Transverse colon (tissue), 4 donors: ENCODE results near the gene RANBP10. TPM values are rescaled to one million over a fixed set of nuclear protein-coding genes. Genes with fewer than 3 reads are reported as not detected.

ENCODE experiments used
- DNase-seq: peaks from one replicate; pipeline ENCODE4 v3.0.0-alpha.2; 2019
- H3K27ac ChIP-seq, 4 donors: fragments of 200-600 bp; sonication (generic); 2 replicates each; pipeline ENCODE4 v1.5.1; 2016 to 2018; ENCODE audit warnings: inconsistent platforms in 4 of 4
- H3K27me3 ChIP-seq: fragments of 200-600 bp; sonication (generic); 2 replicates; pipeline ENCODE4 v1.5.1; 2017; ENCODE audit warnings: inconsistent platforms
- H3K36me3 ChIP-seq, 4 donors: fragments of 200-600 bp; sonication (generic); 2 replicates each; pipeline ENCODE4 v1.5.1; 2017 to 2019; ENCODE audit warnings: inconsistent platforms in 4 of 4
- H3K4me1 ChIP-seq, 4 donors: fragments of 200-600 bp; sonication (generic); 2 replicates each; pipeline ENCODE4 v1.5.1; 2017 to 2020; ENCODE audit warnings: inconsistent platforms in 4 of 4
- H3K4me3 ChIP-seq, 4 donors: fragments of 200-600 bp; sonication (generic); 1 replicate in 1 of 4; 2 replicates in 3 of 4; pipeline versions ENCODE4 v1.5.1 to v1.6.1; 2017 to 2019; ENCODE audit warnings: inconsistent platforms in 4 of 4
- H3K9me3 ChIP-seq, 2 donors: fragments of 200-600 bp; sonication (generic); 2 replicates each; pipeline ENCODE4 v1.5.1; 2017 to 2019; ENCODE audit warnings: inconsistent platforms in 2 of 2
- EP300 ChIP-seq: sonication (generic); formaldehyde crosslinking; IDR thresholded peaks from one replicate; pipeline ENCODE4 v1.6.1; 2017; ENCODE audit warnings: antibody characterized with exemption, low read depth
- POLR2A ChIP-seq: fragments of 450-650 bp; IDR thresholded peaks from one replicate; pipeline ENCODE4 v1.6.1; 2016; ENCODE audit warnings: antibody characterized with exemption, mild to moderate bottlenecking, moderate library complexity
- POLR2AphosphoS5 ChIP-seq, 3 donors: sonication (generic); formaldehyde crosslinking; IDR thresholded peaks; one replicate each; pipeline ENCODE4 v1.6.1; 2016; ENCODE audit warnings: antibody characterized with exemption in 3 of 3
- WGBS, 2 donors: methylation state at CpG; one replicate each; pipeline ENCODE4 v1.1.5; 2018; ENCODE audit warnings: low coverage in 1 of 2; 5-methylcytosine and 5-hydroxymethylcytosine counted together
- in situ Hi-C, 4 donors: fragments of 200-750 bp; cut with MboI; loops; one replicate each; pipeline versions ENCODE4 v1.15.0 to v1.15.1; 2017; ENCODE audit warnings: low sequenced_read_pairs in 3 of 4, low pct_ligation_motif_present in 1 of 4, low pct_unique_long_range_greater_than_20kb in 1 of 4
- intact Hi-C: fragments of 100-400 bp; cut with DNase I; formaldehyde crosslinking; loops from one replicate; pipeline ENCODE4 v1.15.1; 2023; ENCODE audit warnings: low total_unique reads
- total RNA-seq, 4 donors: library from RNA; depleted of rRNA; stranded (reverse); fragments of >200 nt; gene quantifications; one replicate each; pipeline ENCODE4 v1.1.0, GENCODE V29; 2016
- TF ChIP-seq, protein P1 (sequence below), 5 experiments: fragments of 200-600 bp in 3 of 5; fragments of 450-650 bp in 2 of 5; sonication (generic) in 3 of 5; IDR thresholded peaks; 1 replicate in 2 of 5; 2 replicates in 3 of 5; pipeline ENCODE4 v1.5.1; 2016 to 2017; ENCODE audit warnings: antibody characterized with exemption in 5 of 5, inconsistent platforms in 3 of 5, mild to moderate bottlenecking in 2 of 5, moderate library complexity in 1 of 5

The RANBP10 gene
- total RNA-seq, 4 donors from 2014 or later: 15.1 to 32.9 (median 19.1) TPM

DNA sequence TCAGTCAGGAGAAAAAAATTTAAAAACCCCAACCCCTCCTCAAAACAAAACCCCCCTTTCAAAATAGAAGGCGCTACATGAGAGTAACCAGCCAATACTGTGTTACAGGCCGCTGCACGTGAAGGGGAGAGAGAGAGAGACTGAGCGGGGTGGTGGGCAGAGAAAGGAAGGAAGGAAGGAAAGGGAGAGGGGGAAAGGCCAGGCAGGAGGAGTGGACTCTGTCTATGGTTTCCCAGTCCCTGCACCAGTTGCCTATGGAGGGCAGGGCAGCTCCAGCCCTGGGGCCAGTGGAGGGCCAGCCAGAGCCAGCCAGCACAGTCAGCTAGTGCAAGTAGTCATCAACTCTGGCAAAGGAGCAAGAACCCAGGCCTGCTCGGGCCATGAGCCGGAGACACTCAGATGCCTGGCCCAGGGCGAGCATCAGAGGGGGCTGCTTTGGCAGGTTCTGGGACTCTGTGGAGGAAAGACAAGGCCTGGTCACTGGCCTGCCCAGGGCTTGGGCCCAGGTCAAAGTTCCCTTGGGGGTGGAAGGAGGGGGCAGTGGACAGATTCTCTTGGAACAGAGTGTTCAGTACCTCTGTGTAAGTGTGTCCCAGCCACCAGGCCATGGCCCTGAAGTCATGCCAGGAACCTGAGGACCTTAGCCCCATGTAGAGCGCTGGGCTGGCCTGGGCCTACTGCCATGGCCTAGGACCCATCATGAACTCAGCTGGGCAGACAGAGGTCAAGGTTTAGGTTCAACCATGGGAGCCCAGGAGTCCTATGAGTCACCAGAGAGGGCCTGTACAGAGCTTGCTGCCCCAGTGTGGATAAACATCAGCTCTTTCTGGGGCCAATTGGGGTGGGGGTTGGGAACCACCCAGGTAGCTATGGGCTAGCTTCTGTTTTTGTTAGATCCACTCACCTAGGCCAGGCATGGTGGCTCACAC lies 80.0 kb downstream of the RANBP10 start:
- H3K4me3 ChIP-seq: no peak overlapping the region
- no peak for DNase-seq
- no peaks in the 10 kb centered on the region for H3K4me1 ChIP-seq
- no peak overlapping the region for H3K27ac ChIP-seq
- in situ Hi-C loops: no loop called here
- peaks cover 0 to 32% (median 6%) of the 10 kb centered on the region in 4 donors for H3K36me3 ChIP-seq
- WGBS, 2 donors: 93 to 98% methylated on average over 4 to 8 of the region's 8 CpGs
- intact Hi-C loops: no loop called here
- H3K9me3 ChIP-seq: no peaks in the 10 kb centered on the region
- no peak for TF ChIP-seq POLR2AphosphoS5 (IDR thresholded peaks at IDR 0.05)
- TF ChIP-seq POLR2A: no peak
- no peak for TF ChIP-seq EP300
- TF ChIP-seq, protein P1, sequence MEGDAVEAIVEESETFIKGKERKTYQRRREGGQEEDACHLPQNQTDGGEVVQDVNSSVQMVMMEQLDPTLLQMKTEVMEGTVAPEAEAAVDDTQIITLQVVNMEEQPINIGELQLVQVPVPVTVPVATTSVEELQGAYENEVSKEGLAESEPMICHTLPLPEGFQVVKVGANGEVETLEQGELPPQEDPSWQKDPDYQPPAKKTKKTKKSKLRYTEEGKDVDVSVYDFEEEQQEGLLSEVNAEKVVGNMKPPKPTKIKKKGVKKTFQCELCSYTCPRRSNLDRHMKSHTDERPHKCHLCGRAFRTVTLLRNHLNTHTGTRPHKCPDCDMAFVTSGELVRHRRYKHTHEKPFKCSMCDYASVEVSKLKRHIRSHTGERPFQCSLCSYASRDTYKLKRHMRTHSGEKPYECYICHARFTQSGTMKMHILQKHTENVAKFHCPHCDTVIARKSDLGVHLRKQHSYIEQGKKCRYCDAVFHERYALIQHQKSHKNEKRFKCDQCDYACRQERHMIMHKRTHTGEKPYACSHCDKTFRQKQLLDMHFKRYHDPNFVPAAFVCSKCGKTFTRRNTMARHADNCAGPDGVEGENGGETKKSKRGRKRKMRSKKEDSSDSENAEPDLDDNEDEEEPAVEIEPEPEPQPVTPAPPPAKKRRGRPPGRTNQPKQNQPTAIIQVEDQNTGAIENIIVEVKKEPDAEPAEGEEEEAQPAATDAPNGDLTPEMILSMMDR (IDR thresholded peaks at IDR 0.05): no peak
- H3K27me3 ChIP-seq: no peaks in the 10 kb centered on the region

DNA sequence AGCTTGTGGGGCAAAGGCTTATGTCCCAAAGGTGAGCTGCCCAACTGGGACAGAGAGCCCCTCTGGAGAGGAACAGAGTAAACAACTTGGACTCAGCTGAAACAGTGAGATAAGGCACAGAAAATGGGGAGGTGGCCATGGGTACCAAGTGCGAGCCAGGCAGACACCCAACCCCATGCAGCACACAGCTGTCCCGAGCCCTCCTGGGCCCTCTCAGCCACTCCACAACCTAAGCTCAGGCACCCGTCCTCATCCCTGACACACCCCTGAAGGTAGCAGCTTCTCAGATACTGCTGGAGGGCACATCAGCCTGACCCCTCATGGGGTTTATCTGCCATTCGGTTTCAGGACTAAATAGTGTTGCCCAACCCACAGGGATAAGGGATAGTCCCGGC lies 82.5 kb downstream of the RANBP10 start:
- intact Hi-C loops: no loop called here
- DNase-seq: no peak
- Histone ChIP-seq H3K4me3 (no peak overlapping the region), H3K9me3 (no peaks in the 10 kb centered on the region), H3K36me3 (peaks cover 0 to 15% (median 2%) of the 10 kb centered on the region in 4 donors), H3K27ac (no peak overlapping the region), H3K27me3 (no peaks in the 10 kb centered on the region), H3K4me1 (peaks cover 0 to 8% (median 6%) of the 10 kb centered on the region in 4 donors)
- no peak for TF ChIP-seq POLR2A
- TF ChIP-seq, protein P1 (IDR thresholded peaks at IDR 0.05): no peak
- no peak for TF ChIP-seq EP300
- TF ChIP-seq POLR2AphosphoS5 (IDR thresholded peaks at IDR 0.05): no peak
- WGBS, 2 donors: 94% methylated on average over 5 of the region's 5 CpGs; no CpG with 5 or more reads in 1 of the 2 donors
- in situ Hi-C loops: no loop called here

DNA sequence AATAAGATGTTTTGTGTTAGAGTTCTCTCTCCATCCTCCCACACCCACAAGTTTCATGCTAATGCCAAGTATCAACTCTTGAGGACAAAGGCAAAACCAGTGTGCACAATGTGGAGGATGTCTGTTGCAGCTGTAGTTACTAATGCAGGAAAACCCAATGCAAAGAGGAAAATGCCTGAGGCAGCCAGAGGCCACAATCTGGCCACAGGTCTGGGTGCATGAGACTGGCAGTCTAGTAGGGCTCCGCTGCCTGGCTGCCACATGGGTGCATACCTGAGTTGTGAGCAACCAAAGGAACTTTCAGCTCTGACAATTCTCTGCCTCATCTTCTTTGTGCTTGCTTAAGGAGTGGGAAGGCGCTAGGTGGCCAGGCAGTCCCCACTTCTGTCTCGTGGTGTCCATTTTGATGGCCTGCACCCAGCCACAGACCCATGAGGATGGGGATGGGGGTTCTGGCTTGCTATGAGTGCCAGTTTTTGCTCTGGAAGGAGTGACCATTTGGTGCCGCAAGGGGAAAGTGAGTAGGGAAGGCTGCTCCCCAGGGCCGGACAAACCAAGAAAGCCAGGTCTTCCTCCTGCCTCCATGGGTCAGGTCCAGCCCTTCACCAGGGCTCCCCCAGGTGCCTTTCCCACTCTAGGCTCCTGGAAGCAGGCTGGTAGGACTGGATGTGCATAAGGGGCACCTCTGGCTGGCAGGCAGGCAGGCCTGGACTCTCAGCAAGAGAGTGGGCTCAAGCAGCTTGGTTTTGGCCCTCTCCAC lies 83.0 kb downstream of the RANBP10 start:
- intact Hi-C loops: no loop called here
- in situ Hi-C loops: no loop called here
- peaks cover 0 to 9% (median 0%) of the 10 kb centered on the region in 4 donors for H3K36me3 ChIP-seq

More for the DNA sequence above, 83.0 kb downstream of the RANBP10 start:
- peaks cover 0 to 11% (median 9%) of the 10 kb centered on the region in 4 donors for H3K4me1 ChIP-seq
- no peak overlapping the region for H3K27ac ChIP-seq
- no peak for TF ChIP-seq POLR2AphosphoS5 (IDR thresholded peaks at IDR 0.05)
- TF ChIP-seq, protein P1 (IDR thresholded peaks at IDR 0.05): no peak
- TF ChIP-seq EP300: no peak
- TF ChIP-seq POLR2A: no peak
- no peak overlapping the region for H3K4me3 ChIP-seq
- DNase-seq: no peak
- H3K27me3 ChIP-seq: no peaks in the 10 kb centered on the region
- no peaks in the 10 kb centered on the region for H3K9me3 ChIP-seq
- WGBS, 2 donors: 80 to 96% methylated on average over 1 to 5 of the region's 5 CpGs
